Stimulated activated CD8-positive, alpha-beta memory T cell treated with anti-CD3 and anti-CD28 coated beads, Interleukin-4, amount 100 ng/mL, for 24 hours (primary cell): ENCODE data around the gene PIK3R5.

Source experiments
- DNase-seq: peaks from one replicate; pipeline ENCODE4 v3.0.0-alpha.2; 2020; ENCODE audit warnings: low read depth

Gene PIK3R5

DNA sequence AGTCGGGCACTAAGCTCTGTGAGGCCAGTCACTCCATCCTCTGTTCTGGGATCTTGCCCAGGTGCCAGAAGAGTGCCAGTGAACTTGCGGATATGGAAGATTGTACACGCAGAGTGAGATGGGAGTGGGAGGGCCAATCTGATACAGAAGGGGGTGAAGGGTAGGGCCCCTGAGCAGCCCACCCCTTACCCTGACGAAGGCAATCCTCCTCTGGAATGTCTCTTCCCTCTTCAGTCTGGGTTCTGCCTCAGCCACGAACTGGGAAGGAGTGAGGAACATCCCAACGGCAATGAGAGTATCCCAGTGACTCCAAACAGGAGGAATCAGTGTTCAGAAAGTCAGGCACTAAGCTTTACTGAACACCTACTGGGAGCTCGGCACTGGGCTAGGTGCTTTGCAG is 86.1 kb downstream of the PIK3R5 start:
- DNase-seq, result no peak

DNA sequence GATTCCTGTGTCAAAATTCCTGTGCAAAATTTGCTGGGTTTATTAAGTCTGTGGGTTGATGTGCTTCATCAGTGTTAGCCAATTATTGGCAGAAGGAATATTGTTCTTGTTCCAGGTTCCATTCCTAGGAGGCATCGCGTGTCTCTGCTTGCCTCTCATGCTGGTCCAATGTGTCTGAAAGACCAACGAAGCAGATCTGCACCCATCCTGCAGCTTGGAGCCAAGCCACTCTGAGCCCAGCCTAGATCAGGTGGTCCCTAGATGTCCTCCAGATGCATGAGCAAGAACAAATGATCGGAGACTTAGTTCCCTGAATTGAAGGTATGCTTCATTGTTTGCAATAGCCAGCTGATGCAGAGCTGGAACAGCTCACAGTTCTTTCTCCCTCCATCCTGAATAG is 87.5 kb downstream of the PIK3R5 start:
- DNase-seq, result no peak

DNA sequence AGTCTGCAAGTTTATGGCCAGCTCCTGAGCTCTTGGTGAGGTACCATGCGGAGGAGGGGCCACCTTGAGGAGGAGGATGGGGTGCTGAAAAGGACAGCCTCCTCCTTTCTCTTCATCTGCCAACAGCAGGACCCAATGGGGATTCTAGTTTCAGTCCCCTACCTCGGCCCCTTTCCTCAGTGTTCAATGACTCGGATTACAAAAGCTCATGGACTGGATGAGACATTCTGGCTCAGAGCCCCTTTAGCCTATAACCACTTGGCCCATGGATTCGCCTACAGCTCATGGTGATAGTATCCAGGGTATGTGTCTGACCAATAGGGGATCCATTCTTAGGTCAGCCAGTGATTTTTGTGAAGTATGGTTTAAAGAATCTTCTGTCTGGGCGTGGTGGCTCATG is 89.5 kb downstream of the PIK3R5 start:
- DNase-seq, result no peak

DNA sequence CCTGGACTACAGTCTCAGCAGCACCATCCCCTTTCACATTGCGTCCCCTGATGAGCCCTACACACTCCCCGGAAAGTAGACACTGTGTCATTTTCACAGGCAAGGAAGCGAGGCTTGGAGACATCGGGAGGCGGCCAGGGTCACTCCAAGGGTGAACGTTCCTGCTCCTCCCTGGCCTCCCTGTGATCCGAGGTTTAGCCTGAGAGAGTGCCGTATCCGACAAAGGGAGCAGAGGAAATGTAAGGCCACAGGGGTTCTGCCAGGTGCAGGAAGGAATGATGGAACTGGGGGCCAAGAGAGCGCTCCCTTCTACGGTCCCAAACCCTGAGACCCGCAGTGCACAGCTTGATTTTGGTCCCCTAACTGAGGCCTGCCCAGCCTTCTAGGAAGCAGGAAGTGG is 90.1 kb downstream of the PIK3R5 start:
- DNase-seq, result no peak

DNA sequence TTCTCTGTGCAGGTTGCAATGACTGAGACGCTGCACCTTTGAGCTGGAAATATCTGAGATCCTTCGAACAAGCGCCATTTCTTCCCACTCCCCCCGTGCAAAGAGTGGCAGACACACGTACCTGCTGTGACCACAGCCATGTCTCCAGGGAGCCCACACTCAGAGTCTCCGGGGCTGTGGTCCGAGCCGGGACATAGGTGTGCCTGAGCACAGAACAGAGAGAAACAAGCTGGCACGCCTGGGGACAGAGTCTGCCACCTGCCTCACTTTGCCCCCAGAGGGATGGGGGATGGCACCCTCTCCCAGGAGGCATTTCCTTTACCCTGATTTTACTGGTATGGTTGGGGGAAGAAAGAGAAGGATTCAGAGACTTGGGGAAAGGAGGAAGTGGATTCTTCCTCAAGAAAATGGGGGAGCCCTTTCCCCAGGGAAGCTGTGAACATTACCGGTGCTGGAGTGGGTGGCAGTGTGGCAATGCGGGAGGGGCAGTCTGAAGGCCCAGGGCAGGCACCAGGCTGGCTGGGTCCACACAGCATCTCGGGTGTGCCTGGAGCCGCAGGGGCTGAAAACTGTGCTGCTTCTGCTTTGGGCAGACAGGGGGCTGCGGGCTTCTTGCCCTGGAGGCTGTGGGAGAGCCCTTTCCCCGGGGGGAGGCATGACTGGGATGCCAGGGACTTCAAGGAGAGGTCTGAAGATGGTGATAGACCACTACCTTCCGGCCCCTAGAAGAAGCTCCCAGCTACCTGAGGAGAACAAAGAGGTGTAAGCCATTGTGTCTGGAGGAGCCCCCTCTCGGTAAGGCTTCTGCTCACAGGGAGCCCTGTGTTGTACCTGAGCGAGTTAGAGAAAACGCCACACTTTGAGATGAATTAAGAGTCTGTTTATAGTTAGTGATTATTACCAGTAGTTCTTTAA is 91.4 kb downstream of the PIK3R5 start:
- no peak for DNase-seq

DNA sequence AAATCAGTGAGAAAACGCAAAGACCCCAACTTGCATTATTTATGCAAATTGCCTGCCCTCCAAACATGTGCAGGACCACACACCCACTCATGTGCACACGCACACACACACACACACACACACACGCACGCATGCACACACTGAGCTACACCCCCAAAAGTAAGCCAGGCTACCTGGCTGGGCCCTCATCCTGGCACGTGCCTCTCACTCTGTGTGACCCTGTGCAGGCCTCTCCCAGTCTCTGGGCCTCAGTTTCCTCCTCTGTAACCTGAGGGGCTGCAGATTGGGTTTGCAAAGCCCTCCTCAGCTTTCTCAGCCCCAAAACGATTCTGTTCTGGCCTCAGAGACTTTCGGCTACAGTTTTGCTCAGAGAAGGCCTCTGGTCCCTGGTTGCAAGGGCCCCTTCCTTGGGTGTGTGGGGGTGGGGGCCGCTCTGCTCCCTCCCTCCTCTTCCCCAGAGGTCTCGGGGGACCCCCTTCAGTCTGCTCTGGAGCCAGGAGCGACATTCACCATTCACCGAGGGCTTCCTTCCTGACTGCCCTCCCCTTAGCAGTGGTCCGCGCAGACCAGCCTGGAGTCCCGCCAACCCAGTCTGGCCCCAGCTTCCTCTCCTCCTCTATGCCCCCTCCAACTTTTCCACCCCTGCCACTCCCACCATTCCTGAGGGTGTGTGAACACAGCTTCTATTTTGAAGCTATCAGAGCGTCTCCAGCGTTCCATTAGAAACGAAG is 92.6 kb downstream of the PIK3R5 start:
- no peak for DNase-seq

DNA sequence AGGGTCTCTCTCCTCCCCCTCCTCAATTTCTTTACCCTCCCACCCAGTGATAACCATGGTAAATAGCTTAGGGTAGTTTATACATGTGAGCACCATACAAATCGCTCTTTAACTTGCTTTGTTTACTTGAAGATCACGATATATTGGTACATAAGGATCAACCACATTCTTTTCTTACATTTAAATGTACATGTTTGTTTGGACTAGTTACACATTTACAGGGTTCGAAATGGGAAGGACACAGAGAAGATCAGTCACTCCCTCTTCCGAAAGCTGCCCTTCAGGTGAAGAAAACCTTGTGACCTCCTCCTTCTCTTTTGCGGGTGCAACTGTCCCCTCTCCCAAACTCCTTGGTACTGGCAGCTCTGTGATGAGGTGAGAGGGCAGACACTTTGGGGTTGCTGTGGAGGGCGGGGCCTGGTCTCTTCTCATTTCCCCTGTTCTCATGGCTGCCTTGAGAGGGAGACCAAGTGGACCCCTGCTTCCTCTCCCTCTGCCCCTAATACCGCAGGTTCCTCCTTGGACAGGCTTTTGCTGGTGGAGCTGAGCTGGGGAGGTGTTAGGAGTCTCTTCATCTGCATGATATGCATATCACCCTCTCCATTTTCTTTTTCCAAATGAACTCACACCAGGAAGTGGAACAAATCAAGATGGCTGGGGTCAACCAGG is 93.3 kb downstream of the PIK3R5 start:
- no peak for DNase-seq

DNA sequence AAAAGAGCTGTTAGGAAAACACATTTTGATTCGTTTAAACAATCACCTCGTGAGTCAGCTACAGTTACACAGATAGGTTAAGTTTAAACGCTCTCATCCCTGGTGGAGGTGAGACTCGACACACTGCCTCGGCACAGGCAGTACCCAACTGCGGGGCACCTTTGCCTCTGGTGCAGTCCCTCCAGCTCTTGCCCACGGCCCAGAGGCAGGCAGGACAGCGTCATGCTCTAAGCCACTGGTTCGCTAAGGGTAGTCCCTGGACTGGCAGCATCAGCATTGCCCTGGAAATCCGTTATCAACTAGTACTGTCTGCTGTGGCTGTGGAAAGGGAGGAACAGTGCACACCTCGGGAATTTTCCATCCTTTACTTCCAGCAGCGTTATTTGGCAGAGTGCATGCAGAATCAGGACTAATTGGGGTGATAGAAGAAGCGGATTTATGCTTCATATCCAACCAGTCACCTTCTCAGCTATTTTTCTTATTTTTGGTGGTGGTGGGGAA is 94.4 kb downstream of the PIK3R5 start:
- no peak for DNase-seq

DNA sequence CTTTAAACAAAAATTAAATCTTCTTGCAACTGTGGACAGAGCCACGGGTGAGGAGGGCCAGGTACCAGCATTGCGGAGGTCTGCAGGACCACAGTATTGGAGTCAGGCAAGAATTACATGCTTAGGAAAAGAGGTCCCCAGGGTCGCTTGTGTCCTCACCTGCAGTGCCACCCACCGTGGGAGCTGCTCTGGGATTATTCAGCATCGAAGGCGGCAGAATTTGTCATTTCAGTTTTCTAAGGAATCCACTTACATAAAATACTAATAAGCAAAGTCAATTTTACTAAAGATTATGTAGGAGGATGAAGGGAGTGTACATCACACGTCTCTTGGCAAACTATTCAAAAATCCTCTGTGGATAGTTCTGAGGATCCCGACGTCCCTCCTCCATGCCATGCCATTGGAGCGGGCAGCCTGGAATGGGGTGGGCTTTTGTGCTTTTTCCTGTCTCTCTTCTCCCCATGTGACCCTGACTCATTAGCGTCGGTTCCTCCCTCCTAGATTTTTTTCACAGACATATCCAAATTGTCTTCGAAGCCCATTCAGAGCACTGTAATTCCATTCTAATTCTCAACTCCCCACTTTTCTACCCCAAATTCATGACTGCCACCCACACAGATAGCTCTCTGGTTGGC is 95.0 kb downstream of the PIK3R5 start:
- no peak for DNase-seq

DNA sequence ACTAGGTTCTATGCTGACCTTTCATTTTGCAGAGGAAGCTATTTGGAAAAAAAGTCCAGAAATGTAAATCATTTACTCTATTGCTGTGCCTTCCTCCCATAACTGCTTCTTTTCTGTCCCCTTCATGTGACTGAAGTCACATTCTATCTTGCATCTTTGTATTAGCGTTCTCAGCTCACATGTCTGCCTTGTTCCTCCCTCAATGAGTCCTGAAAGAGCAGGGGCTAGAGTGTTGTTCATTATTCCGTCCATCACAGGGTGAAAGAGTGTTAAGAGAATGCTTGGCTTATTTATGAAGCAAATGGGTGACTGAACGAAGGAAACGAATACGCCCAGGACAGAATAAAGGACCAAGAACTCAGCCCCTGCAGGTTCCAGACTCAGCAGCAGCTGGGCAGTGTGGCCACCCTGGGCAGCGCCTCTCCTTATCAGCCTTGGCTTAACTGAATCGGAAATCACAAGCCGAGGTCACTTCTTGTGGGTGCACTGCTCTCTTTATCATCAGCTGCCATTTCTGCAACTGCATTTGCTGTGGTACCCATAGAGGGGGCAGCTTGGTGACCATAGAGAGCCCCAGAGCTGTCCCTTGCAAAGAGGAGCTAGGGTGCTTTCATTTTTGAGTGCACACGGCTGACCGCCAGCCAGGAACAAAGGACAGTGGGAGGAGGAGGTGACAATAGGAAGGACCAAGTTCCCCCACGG is 96.2 kb downstream of the PIK3R5 start:
- no peak for DNase-seq

DNA sequence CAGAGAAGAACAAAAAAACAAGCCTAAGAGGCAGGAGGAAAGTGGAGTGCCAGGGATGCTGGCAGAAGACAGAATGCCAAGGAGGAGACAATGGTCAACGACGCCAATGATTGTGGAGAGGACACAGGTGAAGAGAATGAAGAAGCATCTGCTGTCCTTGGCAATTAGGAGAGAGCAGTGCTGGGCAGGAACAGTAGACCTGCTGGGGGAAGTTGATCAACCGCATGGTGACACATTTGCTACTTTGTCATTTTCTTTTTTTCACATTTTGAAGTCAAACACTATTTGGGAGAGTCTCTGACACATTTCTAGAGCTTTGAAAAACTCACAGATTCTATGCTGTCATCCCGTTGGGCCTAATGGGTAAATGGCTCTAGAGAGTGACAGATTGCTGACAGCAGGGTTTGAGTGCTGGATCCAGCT is 97.0 kb downstream of the PIK3R5 start:
- no peak for DNase-seq

DNA sequence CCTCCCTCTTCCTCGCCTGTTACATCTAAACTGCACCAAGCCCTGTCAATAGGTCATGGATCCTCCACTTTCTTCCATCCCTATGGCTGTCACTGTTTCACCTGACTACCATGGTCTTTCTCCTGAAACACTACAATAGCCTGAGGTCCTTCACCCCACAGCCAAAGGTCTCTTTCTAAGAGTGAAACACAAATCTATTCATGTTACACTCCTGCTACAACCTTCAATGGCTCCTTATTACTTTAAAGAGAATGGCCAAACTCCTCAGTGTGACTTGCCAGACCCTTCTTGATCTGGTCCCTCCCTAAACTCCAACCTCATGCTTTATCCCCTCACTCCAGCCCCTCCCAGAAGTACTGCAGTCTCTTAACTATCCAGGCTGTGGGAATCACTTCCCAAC is 97.4 kb downstream of the PIK3R5 start:
- DNase-seq, result no peak

DNA sequence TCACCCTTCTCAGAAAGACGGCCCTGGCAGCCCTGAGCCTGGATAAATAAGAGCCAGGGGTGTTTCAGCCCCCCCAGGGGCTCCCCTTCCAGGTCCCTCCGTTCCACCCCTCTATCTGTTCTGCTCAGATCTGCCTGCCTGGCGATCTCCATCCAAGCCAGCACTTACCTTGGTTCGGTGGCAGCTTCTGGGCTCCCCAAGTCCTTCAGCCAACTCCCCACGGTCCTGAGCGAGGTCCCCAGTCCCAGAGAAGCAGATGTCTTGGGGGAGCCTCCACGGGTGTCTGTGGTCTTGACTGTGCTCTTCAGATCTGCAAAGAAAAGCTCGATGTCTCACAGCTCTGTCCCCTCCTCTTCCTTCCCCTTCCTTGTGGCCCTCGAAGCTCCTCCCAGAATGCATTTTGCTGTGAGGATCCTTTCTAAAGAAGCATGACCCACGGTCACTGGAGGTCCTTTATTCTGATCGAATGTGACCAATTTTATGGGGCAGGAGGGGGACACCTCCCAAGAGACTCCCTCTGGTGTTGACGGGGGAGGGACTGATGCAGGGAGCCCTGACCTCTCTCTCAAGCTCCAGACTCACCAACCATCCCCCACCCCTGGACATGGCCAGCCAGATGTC is 98.0 kb downstream of the PIK3R5 start, which contains the start of gene PIK3R6:
Gene PIK3R6 (minus strand): TSS at position 314 of the 621 bp plus-strand sequence. CDS start 17,880 bp downstream, outside the sequence.
- no peak for DNase-seq

DNA sequence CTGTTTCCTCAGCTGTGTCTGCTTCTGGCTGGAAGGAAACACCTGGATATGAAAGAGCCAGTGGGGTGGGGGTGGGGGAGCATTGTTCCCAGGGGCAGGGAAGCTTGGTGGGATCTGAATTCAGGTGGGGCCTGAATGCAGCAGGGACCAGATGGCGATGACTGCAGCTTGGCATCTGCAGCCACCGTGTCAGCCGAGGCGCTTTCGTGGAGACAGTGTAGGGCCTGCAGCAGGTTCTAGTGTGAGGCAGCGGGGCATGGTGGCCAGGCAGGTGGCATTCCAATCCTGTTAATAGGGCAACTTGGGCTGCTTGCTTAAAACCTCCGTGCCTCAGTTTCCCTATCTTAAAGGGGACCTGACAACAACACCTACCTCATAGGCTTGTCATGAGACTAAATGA is 99.7 kb downstream of the PIK3R5 start:
- no peak for DNase-seq

DNA sequence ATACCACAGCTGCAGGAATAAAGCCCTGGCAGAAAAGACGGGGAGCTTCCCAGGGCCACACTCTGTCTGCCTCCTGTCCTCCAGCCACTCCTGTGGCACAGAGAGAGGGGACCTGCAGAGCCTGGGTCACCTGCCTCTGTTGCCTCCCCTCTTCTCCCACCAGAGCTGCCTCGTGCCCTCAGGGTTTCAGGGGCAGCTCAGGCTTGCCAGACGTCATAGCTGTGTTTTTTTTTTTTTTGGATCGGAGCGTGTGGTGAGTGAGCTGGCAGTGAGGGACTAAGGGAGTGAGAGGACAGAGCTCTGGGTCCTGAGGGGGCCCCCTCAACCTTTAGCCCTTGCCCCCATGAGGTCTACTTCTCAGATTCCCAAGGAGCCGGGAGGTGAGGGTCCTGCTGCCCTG is 100.1 kb downstream of the PIK3R5 start:
- DNase-seq, result no peak

DNA sequence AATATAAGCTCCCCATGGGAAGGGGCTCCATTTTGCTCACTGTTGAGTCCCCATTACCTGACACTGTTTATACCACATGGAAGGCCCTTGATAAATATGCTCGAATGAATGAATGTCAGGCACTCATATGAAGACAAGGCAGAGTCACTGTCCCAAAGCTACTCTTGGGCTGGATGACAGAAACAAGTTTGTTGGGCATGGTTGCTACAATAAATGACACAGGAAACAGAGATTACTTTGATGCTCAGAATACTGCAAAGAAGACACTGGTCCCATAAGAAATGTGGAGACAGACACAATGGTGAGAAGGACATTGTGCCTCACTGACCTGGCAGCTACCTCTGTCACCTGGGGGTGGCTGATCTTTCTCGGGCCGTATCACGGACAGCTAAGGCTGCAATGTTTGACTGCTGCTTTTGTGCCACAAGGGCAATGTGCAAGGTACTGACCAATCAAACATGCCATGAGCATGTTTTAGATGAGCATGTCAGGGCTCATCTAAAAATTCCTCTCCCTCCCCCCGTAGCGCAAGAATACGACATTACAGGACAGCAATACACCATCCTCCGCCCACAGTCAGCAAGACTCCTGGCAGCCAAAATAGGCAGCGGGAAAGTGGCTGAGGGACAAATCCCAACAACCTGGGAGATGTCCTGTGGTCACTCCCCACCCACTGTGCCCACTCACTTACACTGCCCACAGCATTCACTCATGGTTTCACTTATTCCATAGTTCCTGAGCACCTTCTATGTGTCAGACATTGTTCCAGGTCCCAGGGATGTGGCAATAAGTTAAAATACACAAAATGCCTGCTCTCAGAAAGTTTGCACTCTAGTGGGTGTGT is 103.1 kb downstream of the PIK3R5 start:
- no peak for DNase-seq

DNA sequence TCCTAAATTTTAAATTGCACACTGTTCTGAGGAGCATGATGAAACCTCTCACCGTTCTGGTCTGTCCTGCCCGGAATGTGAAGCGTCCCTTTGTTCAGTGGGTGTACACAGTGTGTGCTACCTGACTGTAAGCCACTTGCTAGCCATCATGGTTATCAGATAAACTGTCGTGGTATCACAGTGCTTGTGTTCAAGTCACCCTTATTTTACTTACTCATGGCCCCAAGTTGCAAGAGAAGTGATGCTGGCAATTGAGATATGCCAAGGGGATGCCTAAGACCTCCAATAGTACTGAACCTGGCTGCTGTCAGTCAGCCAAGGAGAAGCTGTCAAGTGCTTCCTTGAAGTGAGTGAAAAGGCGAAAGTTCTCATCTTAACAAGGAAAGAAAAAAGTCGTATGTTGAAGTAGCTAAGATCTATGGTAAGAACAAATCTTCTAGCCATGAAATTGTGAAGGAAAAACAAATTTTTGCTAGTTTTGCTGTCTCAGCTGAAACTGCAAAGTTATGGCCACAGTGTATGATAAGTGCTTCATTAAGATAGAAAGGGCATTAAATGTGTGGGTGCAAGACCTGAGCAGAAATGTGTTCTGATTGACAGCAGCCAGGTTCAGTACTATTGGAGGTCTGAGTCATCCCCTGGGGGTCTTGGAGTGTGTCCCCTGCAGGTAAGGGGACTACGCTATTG is 103.9 kb downstream of the PIK3R5 start:
- DNase-seq, result no peak

DNA sequence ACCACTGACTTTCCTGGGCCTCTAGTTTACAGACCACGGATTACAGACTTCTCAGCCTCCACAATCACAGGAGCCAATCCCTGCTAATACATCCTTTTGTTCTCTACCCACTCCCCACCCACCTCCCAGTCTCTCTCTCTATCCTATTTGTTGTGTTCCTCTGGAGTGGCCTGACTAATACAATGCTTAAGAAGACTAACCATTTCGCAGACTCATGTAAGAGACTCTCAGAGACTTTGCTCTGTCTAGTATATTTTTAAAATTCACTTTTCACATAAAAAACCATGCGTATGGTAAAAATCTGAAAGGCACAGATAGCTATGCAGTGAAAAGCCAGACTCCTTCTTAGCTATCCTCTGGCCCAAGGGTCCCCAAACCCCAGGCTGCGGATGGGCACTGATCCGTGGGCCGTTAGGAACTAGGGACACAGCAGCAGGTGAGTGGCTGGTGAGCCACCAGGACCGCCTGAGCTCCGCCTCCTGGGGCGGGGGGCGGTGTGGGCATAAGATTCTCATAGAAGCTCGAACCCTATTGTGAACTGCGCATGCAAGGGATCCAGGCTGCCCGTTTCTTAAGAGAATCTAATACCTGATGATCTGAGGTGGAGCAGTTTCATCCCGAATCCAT is 105.6 kb downstream of the PIK3R5 start:
- DNase-seq, result no peak
